HG03575 (cell line): ENCODE results near the gene ANKRD22.

Experiments
- ATAC-seq: cut with Tn5 transposase; IDR thresholded peaks from one replicate; pipeline ENCODE4 v1.9.1; 2021; ENCODE audit not compliant: unreplicated experiment, insufficient number of reproducible peaks, low FRiP score; ENCODE audit errors: extremely low read depth

ANKRD22 gene

DNA sequence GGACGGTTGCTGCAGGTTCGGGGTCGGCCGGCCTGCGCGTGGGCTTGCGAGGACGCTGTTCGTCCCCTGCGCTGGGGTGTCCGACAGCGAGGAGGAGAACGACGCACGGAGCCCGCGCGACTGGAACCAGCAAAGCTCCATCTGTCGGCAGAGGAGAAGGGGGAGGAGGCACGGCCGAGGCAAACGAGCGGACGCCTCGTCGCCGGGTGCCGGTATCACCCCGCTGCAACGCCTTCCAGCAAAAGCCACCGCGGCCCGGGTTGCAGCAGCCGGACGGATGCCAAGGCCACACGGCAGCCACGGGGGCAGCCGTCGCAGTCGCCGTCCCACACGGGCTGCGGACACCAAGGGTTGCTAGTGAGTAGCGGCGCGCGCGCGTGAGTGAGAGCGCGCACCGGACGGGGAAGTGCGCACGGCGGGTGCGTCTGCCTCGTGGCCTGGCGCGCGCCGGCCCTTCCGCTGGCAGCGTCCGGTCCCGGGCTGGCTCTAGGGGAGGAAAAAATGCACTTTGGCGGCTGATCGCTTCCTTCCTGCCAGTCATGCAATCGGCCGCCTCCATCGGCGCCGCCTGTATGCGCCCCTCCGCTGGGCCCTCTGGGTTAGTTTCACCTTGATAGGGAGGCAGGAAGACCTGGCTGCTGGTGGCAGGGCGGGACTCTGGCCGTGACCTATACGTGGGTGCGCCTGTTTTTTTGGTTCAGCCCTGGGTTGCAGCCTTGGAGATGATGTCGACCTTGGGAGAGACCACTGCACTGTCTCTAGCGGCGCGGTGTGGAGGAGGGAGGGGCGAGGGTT lies 28.8 kb upstream of the ANKRD22 start:
- no peak for ATAC-seq

- ATAC-seq = no peak
These were observed 28.1 kb upstream of the ANKRD22 start, which contains the start of gene STAMBPL1 for GRCh38 chr10:88879534-88880281. STAMBPL1 (plus strand) TSS chr10:88880245; CDS start chr10:88901709, 21,464 bp downstream.

DNA sequence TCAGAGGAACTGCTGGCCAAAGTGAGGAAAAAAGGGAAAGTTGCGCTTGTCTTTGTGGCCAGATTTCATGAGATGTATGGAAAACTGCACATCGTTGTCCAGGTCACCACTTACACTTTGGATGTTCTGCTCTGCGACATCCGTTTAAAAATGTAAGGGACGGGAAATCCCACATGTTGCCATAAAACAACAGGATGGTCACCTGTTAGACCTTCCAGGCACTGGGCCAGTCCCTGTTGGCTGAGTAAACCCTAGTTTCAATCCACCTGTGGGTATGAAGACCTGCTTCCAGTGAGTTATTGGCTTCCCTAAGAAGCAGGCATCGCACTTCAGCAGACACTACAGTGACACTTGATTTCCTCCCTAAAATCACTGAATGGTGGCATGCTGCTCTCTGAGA lies 25.7 kb upstream of the ANKRD22 start:
- no peak for ATAC-seq

GRCh38 chr10:88875081-88875480 lies 23.4 kb upstream of the ANKRD22 start:
- ATAC-seq = no peak

DNA sequence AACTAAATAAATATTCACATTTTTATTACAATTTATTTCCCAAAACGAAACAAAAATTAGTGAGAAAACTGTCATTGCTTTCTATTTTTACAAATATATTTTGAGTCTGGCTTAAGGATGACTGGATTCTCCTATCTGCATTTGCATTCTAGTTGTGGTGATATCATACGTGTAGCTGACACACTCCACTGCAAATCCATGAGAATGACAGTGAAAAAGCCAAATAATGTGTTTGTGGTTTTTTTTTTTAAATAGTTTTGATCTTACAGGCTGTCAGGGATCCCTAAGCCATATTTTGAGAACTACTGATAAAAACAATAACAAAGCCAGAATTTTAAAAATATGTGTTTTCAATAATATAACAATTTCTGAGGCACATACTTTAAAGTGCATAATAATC lies 22.6 kb upstream of the ANKRD22 start:
- ATAC-seq = no peak

- ATAC-seq = no peak
These were observed 22.1 kb upstream of the ANKRD22 start for GRCh38 chr10:88873757-88874156.

GRCh38 chr10:88870089-88870488 lies 18.4 kb upstream of the ANKRD22 start:
- ATAC-seq = no peak

DNA sequence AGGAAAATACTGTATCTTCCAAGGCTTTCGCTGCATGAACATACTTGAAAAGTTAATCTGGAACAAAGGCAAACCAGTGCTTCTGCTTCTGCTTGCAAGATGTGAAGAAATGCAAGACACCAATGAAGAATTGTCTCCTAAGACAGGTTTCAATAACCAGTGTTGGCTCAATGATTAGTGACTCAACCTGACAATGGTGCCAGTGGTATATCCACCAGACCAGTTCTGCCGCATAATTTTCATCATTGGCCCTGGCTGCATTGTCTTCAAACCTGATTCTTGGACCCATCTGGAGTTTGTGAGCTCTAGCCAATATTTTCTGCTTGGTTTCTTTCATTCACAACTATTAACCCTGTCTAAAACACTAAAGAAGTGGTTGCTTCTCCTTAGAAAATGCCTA lies 14.8 kb upstream of the ANKRD22 start:
- no peak for ATAC-seq

GRCh38 chr10:88865281-88865876 lies 13.7 kb upstream of the ANKRD22 start:
- no peak for ATAC-seq

DNA sequence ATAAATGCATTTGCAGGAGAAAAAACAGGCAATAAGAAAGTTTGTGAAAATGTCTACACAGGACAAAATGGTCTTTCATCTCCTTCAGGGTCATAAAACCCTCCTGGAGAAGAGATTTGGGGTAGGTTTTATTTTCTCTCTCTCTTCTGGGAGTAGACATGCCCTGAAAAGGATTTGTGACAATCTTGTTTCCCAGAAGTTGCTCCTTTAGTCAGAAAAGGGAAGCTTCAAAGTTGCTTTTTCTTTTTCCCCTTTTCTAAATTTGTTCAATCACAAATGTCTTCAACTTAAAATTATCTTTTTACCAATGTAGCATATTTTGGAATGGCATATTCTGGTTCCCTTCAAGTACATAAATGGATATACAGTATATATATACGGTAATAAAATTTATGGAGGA lies 9.4 kb upstream of the ANKRD22 start:
- no peak for ATAC-seq

DNA sequence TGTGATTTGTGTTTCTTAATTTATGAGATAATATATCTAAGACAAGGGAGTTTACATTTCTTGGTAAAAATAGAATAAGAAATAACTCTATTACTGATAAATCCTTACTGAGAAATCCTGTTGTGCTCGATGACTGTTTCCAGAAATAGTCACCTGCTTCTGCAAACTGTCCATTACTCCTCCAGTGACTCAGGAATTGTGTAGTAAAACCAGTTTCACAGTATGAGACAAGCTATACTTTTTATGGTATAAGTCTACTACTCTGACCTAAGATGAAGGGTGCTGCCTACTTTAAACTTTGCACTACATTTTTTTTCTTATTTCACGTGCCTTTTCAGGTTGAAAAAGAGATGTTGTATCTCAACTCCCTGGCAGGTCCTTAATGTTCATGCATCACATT lies 6.8 kb upstream of the ANKRD22 start:
- ATAC-seq = no peak

DNA sequence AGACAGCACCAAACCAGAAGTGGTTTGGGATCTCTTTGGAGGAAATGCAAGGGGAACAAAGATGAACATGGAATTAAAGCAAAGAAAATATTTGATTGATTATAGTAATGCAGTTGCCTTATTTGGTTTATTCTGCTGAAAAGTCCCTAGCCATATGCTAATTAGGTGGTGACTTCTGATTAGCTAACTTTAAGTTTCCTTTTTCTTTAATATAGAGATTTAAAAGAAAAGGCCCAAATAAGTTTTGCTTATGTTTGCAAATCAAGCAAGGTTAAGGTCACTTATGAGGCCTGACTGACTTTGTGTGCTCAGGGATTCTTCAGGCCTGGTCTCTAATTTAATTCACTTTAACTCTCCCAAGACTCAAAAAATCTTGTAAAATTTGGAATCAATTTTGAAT lies 6.2 kb upstream of the ANKRD22 start:
- ATAC-seq = no peak

DNA sequence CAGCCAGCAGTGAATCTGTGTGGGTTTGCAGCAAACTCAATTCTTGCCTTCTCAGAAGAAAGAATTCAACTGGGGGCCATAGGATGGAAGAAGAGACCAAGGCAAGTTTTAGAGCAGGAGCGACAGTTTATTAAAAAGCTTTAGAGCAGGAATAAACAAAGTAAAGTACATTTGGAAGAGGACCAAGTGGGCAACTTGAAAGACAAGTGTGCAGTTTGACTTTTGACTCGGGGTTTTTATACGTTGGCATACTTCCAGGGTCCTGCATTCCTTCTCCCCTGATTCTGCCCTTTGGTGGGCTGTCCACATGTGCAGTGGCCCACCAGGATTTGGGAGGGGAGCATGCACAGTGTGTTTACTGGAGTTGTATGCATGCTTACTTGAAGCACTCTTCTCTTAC lies 3.0 kb upstream of the ANKRD22 start:
- no peak for ATAC-seq

DNA sequence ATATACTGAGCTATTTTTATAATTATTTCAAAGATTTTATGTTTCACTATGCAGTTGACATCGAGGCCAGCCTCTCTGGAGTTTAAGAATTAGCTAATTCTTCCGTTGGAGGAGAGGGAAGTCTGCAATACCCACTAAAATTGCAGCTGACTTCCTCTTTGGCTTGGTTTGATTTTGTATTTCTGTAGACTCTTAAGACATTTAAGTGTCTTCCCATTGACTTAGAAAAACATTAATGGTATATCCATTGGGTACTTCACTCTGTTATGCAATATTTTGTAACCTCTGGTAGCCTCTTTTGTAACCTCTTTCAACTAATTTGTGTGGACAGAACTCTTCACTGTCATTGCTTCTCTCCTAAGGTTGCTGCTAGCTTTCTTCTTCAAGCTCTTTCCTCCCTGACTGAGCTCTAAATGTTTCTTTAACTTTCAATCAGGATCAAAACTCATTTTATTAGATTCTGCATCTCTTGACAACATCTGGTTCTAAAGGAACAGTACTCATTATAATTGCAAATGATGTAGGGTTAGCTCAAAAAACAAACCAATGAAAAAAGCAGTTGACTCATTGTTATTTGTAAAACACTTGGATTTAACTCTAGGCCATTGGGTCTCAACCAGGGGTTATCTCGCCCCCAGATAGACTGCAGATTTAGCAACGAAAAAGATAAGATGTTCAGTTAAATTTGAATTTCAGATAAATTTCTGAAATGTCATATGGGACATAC lies 1.7 kb upstream of the ANKRD22 start:
- no peak for ATAC-seq

GRCh38 chr10:88852327-88852726 lies 683 bp upstream of the ANKRD22 start:
- ATAC-seq = no peak

GRCh38 chr10:88850712-88851111 lies 932 bp downstream of the ANKRD22 start:
- ATAC-seq = no peak

- no peak for ATAC-seq
These were observed 2.4 kb downstream of the ANKRD22 start for GRCh38 chr10:88849234-88849633.

DNA sequence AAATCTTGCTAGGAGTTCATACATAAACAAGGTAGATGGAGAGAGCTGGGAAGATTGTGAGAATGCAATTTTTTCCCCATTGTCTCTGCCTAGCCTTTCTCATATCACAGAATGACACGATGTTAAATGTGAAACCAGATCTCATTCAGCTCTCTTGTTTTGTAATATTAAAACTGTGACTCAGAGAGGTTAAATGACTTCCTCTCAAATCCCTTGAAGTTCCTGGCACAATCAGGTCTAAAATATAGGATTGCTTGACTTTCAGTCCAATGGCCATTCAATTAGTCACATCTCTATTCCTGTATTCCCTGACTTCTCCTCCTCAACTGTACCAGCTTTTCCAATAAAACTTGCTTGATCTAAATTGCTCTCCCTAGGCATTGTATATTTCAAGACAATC lies 3.1 kb downstream of the ANKRD22 start:
- ATAC-seq = no peak

DNA sequence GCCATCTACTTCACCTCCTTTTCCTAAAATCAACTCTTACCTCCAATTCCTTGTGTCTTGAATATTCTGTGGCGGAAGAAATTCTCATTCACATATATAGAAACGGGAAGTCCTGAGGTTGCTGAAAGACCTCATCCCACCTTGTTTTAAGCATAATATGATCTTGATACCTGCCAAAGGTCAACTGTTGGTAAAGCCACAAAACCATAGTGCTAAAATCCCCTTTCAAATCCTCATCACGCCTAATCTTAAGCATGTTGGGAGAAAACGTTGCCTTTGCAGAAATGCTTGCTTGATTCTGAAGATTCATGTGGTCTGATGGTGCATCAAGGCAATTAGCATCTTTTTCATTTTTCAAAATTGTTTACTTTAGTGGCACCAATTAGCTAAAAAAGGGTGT lies 8.5 kb downstream of the ANKRD22 start:
- no peak for ATAC-seq
